ENCODE data around the gene RNF157. TPM values are rescaled to one million over a fixed set of nuclear protein-coding genes. Genes with fewer than 3 reads are reported as not detected.

The RNF157 gene
- total and polyA plus RNA-seq, 2 of the 13 experiments (the other 11 are each of a cell fraction or from before 2014, with no cell fraction given): 0.44 to 1.5 TPM

- TF ChIP-seq RNF219 (CRISPR knock-in tag; IDR thresholded peaks at IDR 0.05): no peak
- TF ChIP-seq NAIF1 (CRISPR knock-in tag; IDR thresholded peaks at IDR 0.05; ENCODE audit: borderline replicate concordance): no peak
- no peak for TF ChIP-seq CSRNP2 (CRISPR knock-in tag; conservative IDR thresholded peaks at IDR 0.05; ENCODE audit: low read depth)
- no peak for TF ChIP-seq KDM1A (CRISPR knock-in tag; IDR thresholded peaks at IDR 0.05)
- TF ChIP-seq RBM22 (optimal IDR thresholded peaks at IDR 0.05; ENCODE audit: low read length): no peak
- no peak for TF ChIP-seq MXD3 (CRISPR knock-in tag; IDR thresholded peaks at IDR 0.05)
- TF ChIP-seq KDM6A (CRISPR knock-in tag; IDR thresholded peaks at IDR 0.05; ENCODE audit: low read depth): no peak
- no peak for TF ChIP-seq ZNF572 (CRISPR knock-in tag; IDR thresholded peaks at IDR 0.05)
These were observed 9.8 kb upstream of the RNF157 start (continued) for GRCh38 chr17:76250141-76250540.
